Stimulated activated naive CD8-positive, alpha-beta T cell treated with anti-CD3 and anti-CD28 coated beads, Interleukin-15, Interleukin-2, amounts not matched to agents 100 ng/mL and 50 ng/mL, for 24 hours (primary cell): Measurements from ENCODE around the gene BHLHE23.

ENCODE experiments used
- H3K27ac Mint-ChIP-seq: one replicate; pipeline ENCODE4 v1.8.0; 2021; ENCODE audit warnings: mild to moderate bottlenecking, mixed read lengths
- H3K27me3 Mint-ChIP-seq: one replicate; pipeline ENCODE4 v1.8.0; 2021; ENCODE audit warnings: mixed read lengths
- H3K36me3 Mint-ChIP-seq: one replicate; pipeline ENCODE4 v1.8.0; 2021; ENCODE audit warnings: low read depth, mixed read lengths
- H3K4me1 Mint-ChIP-seq: one replicate; pipeline ENCODE4 v1.8.0; 2021; ENCODE audit warnings: low read depth, mixed read lengths
- H3K4me3 Mint-ChIP-seq: one replicate; pipeline ENCODE4 v1.8.0; 2021; ENCODE audit warnings: mild to moderate bottlenecking, mixed read lengths
- H3K9me3 Mint-ChIP-seq: one replicate; pipeline ENCODE4 v1.8.0; 2021; ENCODE audit warnings: mixed read lengths

The BHLHE23 gene

GRCh38 chr20:63006540-63007359 is at the start of gene BHLHE23:
BHLHE23 (minus strand) TSS chr20:63006964; CDS start chr20:63006774, 190 bp downstream.
- peaks cover 54% of the 10 kb centered on the region for H3K27me3 Mint-ChIP-seq
- peaks cover 31% of the 10 kb centered on the region for H3K4me1 Mint-ChIP-seq
- no peak within 1 kb of the TSS for H3K27ac Mint-ChIP-seq
- H3K36me3 Mint-ChIP-seq, result no peaks in the 10 kb centered on the region
- peak within 1 kb of the TSS; percentile 26 for H3K4me3 Mint-ChIP-seq
- no peaks in the 10 kb centered on the region for H3K9me3 Mint-ChIP-seq

- Mint-ChIP-seq H3K36me3 (no peaks in the 10 kb centered on the region), H3K4me3 (no peak overlapping the region), H3K4me1 (no peaks in the 10 kb centered on the region), H3K9me3 (no peaks in the 10 kb centered on the region), H3K27ac (no peak overlapping the region), H3K27me3 (peaks cover 5% of the 10 kb centered on the region)
Observed at GRCh38 chr20:63055575-63056235, 48.9 kb upstream of the BHLHE23 start.

- Mint-ChIP-seq H3K27me3 (peaks cover 5% of the 10 kb centered on the region), H3K27ac (no peak overlapping the region), H3K4me1 (no peaks in the 10 kb centered on the region), H3K36me3 (no peaks in the 10 kb centered on the region), H3K9me3 (no peaks in the 10 kb centered on the region), H3K4me3 (no peak overlapping the region)
Observed at GRCh38 chr20:63054681-63055240, 48.0 kb upstream of the BHLHE23 start.

- Mint-ChIP-seq H3K9me3 (no peaks in the 10 kb centered on the region), H3K27ac (no peak overlapping the region), H3K27me3 (peaks cover 5% of the 10 kb centered on the region), H3K4me1 (no peaks in the 10 kb centered on the region), H3K4me3 (no peak overlapping the region), H3K36me3 (no peaks in the 10 kb centered on the region)
Observed at GRCh38 chr20:63054103-63054474, 47.3 kb upstream of the BHLHE23 start.

GRCh38 chr20:63053432-63054102 is 46.8 kb upstream of the BHLHE23 start:
- H3K4me1 Mint-ChIP-seq, result no peaks in the 10 kb centered on the region
- H3K36me3 Mint-ChIP-seq, result no peaks in the 10 kb centered on the region
- no peaks in the 10 kb centered on the region for H3K9me3 Mint-ChIP-seq
- no peak overlapping the region for H3K27ac Mint-ChIP-seq
- H3K4me3 Mint-ChIP-seq, result no peak overlapping the region
- peaks cover 5% of the 10 kb centered on the region for H3K27me3 Mint-ChIP-seq

GRCh38 chr20:63052571-63053431 is 46.0 kb upstream of the BHLHE23 start:
- H3K27ac Mint-ChIP-seq, result no peak overlapping the region
- no peaks in the 10 kb centered on the region for H3K4me1 Mint-ChIP-seq
- no peak overlapping the region for H3K4me3 Mint-ChIP-seq
- H3K9me3 Mint-ChIP-seq, result no peaks in the 10 kb centered on the region
- no peaks in the 10 kb centered on the region for H3K36me3 Mint-ChIP-seq
- peaks cover 5% of the 10 kb centered on the region for H3K27me3 Mint-ChIP-seq

GRCh38 chr20:63051911-63052310 is 45.1 kb upstream of the BHLHE23 start:
- H3K27ac Mint-ChIP-seq, result no peak overlapping the region
- H3K4me1 Mint-ChIP-seq, result no peaks in the 10 kb centered on the region
- no peak overlapping the region for H3K4me3 Mint-ChIP-seq
- no peaks in the 10 kb centered on the region for H3K36me3 Mint-ChIP-seq
- no peaks in the 10 kb centered on the region for H3K9me3 Mint-ChIP-seq
- peaks cover 5% of the 10 kb centered on the region for H3K27me3 Mint-ChIP-seq

GRCh38 chr20:63051186-63051860 is 44.6 kb upstream of the BHLHE23 start:
- H3K27ac Mint-ChIP-seq, result no peak overlapping the region
- no peaks in the 10 kb centered on the region for H3K36me3 Mint-ChIP-seq
- H3K4me1 Mint-ChIP-seq, result no peaks in the 10 kb centered on the region
- no peak overlapping the region for H3K4me3 Mint-ChIP-seq
- H3K9me3 Mint-ChIP-seq, result no peaks in the 10 kb centered on the region
- H3K27me3 Mint-ChIP-seq, result peaks cover 5% of the 10 kb centered on the region

- Mint-ChIP-seq H3K27me3 (peaks cover 5% of the 10 kb centered on the region), H3K27ac (no peak overlapping the region), H3K4me3 (no peak overlapping the region), H3K36me3 (no peaks in the 10 kb centered on the region), H3K4me1 (no peaks in the 10 kb centered on the region), H3K9me3 (no peaks in the 10 kb centered on the region)
Observed at GRCh38 chr20:63050406-63050805, 43.6 kb upstream of the BHLHE23 start.

- Mint-ChIP-seq H3K27ac (no peak overlapping the region), H3K27me3 (peaks cover 5% of the 10 kb centered on the region), H3K36me3 (no peaks in the 10 kb centered on the region), H3K4me3 (no peak overlapping the region), H3K4me1 (no peaks in the 10 kb centered on the region), H3K9me3 (no peaks in the 10 kb centered on the region)
Observed at GRCh38 chr20:63049561-63050221, 42.9 kb upstream of the BHLHE23 start.

- H3K4me1 Mint-ChIP-seq, result no peaks in the 10 kb centered on the region
Observed at GRCh38 chr20:63049191-63049518, 42.4 kb upstream of the BHLHE23 start.

GRCh38 chr20:63048516-63049190 is 41.9 kb upstream of the BHLHE23 start:
- Mint-ChIP-seq H3K4me1 (no peaks in the 10 kb centered on the region), H3K27me3 (peaks cover 3% of the 10 kb centered on the region), H3K36me3 (no peaks in the 10 kb centered on the region), H3K27ac (no peak overlapping the region), H3K9me3 (no peaks in the 10 kb centered on the region), H3K4me3 (no peak overlapping the region)

More at GRCh38 chr20:63049191-63049518, 42.4 kb upstream of the BHLHE23 start:
- H3K27ac Mint-ChIP-seq, result no peak overlapping the region
- H3K4me3 Mint-ChIP-seq, result no peak overlapping the region
- no peaks in the 10 kb centered on the region for H3K9me3 Mint-ChIP-seq
- no peaks in the 10 kb centered on the region for H3K36me3 Mint-ChIP-seq
- peaks cover 5% of the 10 kb centered on the region for H3K27me3 Mint-ChIP-seq

GRCh38 chr20:63047946-63048345 is 41.2 kb upstream of the BHLHE23 start:
- H3K27ac Mint-ChIP-seq, result no peak overlapping the region
- no peaks in the 10 kb centered on the region for H3K36me3 Mint-ChIP-seq
- H3K9me3 Mint-ChIP-seq, result no peaks in the 10 kb centered on the region
- no peaks in the 10 kb centered on the region for H3K4me1 Mint-ChIP-seq
- no peaks in the 10 kb centered on the region for H3K27me3 Mint-ChIP-seq
- H3K4me3 Mint-ChIP-seq, result no peak overlapping the region
